GM21447 (cell line): ENCODE measurements around the gene PRSS12.
A peak's percentile ranks its signal among the peaks of the same experiment; 100 is the strongest.
"Not testable (repeated sequence)": the region's sequence is repeated elsewhere in the genome, so short reads cannot be mapped to it uniquely, and the experiment has no call there.

Experiments
- ATAC-seq: cut with Tn5 transposase; IDR thresholded peaks from one replicate; pipeline ENCODE4 v1.9.1; 2021; ENCODE audit not compliant: unreplicated experiment

PRSS12 gene

DNA sequence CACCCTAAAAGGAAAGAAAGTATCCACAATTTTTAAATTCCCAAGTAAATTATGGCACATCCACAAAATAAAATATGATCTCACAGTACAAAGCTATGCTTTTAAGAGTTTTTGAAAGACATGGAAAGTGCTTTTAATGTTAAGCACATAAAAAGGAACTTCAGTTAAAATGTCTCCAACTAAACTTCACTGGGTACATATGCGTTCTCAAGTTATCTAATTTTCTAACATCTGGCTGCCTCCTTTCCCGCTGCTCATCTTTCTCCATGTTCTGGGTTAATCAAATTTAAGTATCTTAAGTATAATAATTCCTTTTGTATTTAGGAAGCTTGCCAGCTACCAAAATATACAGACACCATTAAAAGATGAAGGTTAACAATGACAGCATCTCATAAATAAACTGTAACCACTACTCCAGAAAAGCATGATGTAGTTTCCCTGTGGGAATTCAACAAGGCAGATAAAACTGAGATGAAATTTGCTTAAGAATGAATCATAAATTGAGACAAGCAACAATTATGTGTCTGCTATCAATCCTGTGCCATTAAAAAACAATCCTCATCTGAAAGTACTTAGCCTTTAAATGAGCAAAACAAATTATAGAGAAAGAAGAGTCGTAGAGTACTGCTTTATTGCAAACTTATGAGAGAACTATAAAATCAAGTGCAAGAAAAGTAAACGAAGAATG, 25.1 kb downstream of the PRSS12 start:
- ATAC-seq, result no peak

DNA sequence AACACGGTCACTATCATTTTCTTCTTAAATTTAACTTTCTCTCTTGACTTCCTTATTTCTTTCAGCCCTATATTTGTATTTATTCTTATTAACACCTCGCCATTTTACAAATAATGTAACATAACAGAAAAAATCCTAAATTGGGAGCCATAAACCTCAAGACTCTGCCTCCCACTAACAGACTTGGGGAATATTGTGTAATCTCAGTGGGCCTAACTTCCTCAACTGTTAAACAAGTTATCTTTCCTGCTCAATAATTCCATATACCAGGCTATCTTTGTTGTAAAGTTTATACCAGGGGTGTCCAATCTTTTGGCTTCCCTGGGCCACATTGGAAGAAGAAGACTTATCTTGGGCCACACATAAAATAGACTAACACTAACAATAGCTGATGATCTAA, 26.2 kb downstream of the PRSS12 start:
- ATAC-seq, result no peak

DNA sequence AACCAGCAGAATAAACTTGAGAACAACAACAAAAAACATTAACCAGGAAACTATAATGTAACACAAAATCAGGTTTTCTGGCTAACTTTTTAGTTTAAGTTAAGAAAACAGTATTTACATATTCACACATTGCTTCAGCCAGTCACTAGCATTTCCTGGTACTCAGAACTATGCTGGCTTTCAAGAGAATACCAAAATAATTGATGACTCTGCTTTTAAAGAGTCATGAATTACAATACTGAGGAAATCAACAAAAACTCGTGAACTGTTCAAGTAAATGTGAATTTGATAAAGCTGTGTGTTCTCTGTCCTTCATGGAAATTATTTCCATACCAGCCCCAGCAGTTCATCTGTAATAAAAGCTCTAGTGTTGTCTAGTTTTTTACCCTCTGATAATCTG, 27.4 kb downstream of the PRSS12 start:
- no peak for ATAC-seq

DNA sequence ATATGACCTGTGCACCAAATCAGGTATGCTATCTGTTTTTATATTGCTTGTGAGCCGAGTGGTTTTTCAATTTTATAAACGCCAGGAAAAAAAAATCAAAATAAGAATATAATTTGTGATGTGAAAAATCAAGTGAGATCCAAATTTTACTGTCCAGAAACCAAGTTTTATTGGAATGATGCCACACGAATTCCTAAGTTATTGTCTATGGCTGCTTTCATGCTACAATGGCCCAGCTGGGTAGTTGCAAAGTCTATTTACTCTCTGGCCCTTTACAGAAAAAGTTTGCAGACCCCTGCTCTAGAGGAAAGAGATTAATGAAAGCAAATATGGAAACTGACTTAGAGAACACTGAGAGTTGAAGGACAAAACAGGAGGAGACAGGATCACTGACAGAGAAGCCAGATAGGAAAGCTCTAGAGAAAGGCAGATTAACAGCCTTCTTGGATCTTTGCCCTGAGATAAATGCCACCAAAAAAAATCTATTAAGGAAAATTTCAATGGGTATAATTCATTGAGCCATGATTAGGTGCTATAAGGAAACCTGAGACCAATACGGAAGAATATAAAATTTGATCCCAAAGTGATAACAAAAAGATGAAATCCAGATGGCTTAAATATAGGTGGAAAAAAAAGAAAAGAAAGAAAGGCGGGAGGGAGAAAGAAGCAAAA, 29.8 kb downstream of the PRSS12 start:
- ATAC-seq, result no peak

DNA sequence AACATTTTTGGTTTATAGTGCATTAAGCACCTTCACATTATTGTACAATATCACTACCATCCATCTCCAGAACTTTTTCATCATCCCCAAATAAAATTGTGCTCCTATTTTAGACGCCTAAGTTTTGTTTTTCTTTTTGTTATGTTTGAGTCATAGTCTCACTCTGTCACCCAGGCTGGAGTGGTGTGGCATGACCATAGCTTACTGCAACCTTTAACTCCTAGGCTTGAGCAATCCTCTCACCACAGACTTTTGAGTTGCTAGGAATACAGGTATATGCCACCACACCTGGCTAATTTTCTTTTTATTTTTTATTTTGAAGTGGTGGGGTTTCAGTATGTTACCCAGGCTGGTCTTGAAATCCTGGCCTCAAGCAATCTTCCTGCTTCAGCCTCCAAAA, 33.9 kb downstream of the PRSS12 start:
- no peak for ATAC-seq

DNA sequence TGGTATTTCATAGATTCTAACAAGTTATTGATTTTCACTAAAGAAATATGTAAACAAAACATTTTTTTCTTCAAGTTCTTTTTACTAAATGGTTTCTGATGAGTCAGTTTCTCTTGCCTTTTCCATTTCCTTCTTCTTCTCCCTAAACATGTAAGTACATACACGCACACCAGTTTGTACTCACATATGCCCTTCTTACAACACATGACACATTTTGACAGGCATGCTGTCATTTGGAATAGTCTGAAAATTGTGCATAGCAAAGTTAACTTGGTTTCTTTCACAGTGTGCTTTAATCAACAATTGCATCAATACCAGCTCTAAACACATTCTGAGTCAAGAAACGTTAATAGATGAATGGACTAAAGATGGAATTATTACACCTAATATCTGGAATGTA, 35.1 kb downstream of the PRSS12 start:
- no peak for ATAC-seq

DNA sequence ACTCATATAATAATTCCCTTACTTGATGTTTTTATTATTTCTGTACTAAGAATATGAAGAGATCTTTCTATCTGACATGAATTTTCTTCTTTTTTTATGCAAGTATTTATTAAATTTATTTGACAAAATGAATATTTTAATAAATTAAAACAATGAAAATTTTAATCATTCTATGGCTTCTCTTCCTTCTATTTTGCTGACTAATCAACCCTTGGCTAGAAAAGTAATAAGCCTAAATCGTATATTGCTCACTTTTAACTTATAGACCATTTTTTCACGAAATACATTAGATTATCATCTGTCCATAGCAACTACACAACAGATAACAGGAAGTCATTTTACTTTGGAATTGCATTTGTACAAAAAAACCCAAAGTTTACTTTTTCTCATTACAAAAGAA, 38.6 kb downstream of the PRSS12 start:
- ATAC-seq, result no peak

DNA sequence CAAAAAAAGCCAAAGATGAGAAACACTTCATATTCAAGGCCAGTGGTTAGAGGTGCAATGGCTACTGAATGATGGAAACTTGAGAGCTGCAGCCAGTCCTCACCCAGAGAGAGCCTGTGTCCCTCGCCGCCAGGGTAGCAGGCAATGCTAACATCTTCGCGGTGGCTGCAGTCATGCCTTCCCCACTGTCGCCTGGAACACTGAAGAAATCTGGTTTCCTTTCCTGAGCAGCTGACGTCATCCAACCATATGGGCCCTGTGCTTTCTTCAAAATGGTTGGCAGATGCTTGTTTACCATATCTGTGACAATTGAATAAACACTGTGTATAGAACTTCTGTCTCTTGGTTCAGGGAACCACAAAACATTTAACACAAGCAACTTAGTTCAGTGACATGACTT, 39.7 kb downstream of the PRSS12 start:
- ATAC-seq, result no peak

DNA sequence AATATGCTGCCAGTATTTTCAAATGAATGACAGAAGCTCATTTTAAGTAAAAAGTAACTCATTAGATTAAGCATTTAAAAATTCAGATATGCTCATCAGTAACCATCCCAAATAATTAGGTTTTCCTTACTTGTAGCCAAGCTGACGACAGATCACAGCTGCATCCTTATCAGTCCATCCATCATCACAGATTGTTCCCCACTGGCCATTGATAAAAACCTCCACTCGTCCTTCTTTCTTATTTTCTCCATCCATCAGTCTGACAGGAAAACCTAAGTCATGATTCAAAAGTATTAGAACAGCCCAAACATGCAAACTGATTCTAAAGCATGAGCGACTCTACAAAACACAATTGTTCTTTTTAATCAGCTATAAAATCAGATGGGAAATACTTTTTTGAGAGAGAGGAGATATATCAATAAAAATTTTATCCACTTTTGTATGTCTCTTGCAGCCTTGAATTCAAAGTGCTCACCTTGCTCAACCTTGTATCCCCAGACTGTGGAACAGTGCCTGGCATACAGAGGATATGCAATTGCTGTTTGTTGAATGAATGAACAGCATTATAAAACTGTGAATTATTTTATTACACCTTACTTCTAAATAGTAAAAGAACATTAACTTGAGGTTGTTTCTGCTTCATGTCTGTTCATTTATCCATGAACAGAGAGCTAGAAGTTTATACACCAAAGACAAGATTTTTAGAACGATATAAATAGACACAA, 44.3 kb downstream of the PRSS12 start:
- ATAC-seq, result no peak

DNA sequence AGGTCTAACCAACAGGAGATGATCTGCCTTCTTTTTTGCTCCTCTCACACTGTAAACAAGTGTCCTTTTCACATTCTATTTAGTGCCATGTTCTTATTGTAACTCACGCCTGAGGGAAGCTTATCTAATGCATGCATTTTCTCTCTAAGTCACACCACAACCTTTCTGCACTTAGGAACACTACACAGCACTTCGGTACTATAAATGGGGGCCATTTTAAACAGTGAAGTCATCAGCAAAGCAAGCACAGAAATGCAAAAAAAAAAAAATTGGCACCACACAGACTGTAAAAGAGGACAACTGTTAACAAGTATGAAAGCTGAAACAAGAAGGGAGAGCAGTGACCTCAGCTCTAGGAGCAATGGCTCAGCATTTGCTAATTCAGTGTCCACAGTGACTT, 45.2 kb downstream of the PRSS12 start:
- ATAC-seq, result no peak

DNA sequence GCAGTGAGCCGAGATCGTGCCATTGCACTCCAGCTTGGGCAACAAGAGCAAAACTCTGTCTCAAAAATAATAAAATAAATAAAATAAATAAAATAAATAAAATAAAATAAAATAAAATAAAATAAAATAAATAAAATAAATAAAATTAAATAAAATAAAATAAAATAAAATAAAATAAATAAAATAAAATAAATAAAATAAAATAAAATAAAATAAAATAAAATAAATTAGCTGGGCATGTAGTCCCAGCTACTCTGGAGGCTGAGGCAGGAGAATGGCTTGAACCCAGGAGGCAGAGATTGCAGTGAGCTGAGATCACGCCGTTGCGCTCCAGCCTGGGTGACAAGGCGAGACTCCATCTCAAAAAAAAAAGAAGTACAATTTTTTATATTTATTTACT, 53.2 kb downstream of the PRSS12 start:
- not testable (repeated sequence) for ATAC-seq

DNA sequence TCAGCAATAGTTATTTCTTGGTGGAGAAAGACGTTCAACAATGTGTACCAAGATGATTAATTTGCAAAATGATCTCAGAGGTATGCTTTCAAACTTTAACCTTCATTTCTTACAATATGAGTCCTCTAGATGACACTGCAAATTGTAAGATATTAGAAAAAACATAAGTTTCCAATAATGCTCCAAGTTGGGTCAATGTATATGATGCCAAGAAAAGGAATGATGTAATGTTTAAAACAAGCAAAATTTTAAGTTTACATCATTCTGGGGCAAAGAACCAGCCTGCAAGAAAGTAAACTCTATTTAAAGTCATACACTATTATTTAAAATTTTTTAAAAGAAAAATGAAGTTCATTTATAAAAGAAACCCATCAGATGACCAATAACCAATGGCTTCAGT, 56.1 kb downstream of the PRSS12 start:
- no peak for ATAC-seq

DNA sequence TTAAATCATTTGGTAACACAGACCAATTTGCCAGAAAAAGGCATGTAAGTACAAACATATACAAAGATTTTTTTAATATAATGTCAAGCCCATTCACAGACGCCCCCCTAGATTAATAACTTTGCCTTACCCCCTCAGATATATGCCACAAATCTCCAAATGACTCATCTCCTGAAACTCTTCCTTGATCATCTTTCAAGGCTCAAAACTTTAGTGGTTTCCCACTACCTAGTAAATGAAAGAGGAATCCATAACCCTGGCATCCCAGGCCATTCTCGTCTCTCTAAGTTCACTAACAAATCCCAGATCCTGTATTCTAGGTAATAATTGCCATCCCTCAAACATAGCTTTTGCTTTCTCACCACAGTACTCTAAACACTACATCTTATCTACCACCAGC, 61.9 kb downstream of the PRSS12 start:
- ATAC-seq, result no peak

DNA sequence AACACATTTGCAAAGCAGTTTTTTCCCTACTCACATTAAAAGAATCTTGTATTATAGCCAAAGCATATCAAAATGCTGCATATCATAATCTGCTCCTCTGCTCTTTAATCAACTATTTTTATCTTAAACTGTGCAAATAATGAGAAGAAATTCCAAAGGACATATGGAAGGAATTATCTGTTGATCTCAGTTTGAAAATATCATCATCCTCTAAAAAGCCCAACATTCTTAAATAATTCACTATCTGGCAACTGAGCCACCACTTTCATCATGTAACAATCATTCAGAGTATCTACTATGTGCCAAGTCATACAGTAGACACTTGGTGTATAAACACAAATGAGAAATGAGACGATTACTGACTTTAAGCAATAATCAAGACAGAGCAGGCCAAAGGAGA, 63.0 kb downstream of the PRSS12 start:
- no peak for ATAC-seq

DNA sequence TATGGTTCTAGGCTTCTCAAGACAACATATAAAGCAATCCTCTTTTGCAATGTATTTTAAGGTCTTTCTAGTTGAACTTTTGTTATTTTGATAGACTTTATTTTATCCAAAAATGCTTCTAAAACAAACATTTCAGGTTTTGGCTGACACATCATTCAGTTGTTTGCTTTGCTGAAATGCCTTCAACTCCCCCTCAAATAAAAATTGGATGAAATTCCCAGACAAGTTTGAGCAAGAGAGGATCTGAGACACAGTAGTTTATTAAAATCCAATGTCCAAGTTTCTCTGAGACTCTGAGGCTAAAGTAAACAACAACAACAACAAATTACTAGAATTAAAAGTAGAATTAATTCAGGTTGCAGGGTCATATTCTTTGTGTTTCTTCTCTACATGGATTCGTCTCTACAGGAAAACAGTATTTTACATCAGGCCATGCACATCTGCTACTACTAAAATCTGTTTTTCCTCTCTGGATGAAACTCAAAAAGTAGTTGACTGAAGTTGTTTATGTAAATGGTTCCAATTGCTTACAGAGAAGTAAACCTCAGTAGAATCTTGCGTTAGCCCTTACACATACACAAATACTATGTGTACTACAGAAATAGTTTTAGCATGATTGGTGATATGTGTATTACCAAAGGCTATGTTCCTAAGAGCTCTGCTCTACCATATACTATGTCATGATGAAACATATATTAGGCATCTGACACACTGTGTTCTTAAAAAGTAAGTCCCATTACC, 64.9 kb downstream of the PRSS12 start:
- ATAC-seq, result no peak

DNA sequence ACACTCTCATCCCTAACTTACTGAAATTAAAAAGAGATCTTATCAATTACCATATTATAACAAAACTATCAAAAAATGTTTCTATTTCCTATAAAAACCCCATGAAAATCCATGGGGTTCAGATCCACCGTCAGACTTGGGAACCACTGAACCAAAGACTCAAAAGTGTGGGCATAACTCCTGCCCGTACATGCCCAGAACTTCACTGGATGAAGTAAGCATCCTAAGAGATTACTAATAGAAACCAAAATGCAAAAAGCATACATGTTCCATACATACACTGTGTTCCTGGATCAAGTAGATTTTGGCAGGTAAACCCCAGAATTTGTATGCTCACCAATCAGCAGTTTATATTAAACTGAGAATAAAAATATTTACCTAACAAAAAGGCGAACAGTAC, 66.1 kb downstream of the PRSS12 start:
- no peak for ATAC-seq

DNA sequence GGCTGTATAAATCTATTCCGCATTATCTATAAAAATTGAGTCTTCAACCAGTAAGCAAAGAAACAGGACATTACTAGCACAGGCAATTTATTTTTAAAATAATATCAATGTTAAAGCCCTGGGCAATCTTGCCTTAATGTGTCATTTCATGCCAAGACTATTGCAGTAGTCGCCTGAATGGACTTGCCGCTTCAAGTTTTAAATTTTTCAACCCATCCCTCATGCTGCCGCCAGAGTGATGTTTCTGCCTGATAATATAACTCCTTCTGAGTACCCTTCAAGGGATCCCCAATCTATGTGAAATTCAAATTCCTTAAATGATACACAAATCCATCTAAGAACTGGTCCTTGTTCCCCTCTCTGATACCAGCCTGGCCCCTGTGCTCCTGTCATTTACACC, 66.9 kb downstream of the PRSS12 start:
- no peak for ATAC-seq

DNA sequence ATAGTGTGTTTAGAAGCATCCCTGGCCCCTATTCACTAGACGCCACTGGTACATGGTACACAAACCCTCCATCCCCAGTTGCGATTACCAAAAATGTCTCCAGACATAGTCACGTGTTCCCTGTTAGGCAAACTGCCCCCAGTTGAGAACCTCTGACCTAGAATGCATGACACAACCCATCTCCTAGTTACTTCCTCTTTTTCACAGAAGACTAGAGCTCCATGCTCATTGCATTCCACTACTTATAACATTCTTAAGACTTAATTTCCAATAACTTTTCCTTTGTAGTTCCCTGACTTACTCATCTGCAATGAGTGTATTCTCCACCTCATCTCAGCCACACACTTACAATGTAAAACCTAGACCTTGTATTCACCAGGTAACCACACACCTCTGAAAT, 68.6 kb downstream of the PRSS12 start:
- ATAC-seq, result peak; percentile 50

DNA sequence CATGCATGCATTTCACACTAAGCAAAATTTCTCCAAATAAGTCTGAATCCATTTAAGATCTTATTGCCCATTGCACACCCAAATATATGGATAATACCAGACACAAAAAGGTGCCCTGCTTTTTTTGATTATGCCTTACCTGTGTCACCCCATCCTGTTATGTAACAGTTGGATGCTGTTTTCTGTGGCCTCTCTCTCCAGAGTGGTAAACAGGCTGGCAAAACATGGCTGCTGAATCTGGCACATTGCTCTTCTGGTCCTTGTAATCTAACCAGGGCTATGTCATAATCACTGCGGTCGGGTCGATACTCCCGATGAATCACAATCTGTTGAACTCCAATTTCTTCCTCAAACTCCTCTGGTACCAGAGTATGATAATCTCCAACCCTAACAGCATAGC, 70.1 kb downstream of the PRSS12 start:
- no peak for ATAC-seq

DNA sequence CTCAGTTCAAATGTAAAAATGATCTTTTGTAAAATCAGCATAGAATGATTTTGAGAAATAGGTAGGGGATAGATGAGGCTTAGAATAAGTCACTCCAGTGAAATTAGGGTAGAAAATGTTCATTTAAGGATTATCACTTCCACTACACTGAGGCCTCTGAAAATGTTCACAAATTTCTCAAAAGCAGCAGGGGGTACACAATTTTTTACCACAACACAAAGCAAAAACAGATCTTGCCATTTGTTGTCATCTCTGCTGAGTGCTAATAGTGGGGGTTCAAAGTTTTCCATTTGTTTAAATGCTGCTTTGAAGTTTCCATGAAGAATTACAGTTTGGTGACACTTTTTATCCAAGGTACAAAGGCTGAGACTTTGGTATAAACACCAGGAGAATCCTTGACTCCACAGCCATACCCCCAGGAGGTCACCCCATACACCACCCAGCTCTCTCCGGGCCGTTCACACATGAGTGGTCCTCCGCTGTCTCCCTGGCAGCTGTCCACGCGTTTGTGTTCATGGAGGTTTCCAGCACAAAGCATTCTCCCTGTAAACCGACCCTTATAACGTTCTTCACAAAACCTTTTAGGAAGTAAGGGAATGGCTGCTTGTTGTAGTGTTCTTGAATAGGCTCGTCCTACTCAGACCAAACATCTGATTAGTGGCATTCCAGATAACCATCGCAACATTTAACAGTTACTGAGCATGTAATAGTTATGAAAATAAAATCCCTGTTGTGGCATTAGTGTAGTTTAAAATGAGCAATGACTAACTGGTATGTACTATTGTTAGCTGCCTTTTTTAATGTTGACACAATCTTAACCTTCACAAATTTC, 71.0 kb downstream of the PRSS12 start:
- ATAC-seq, result no peak
